Endothelial cell of umbilical vein (primary cell): Measurements from ENCODE around the gene HTR3B. TPM values are rescaled to one million over a fixed set of nuclear protein-coding genes. Genes with fewer than 3 reads are reported as not detected.

Experiments used
- BruUV-seq: library from RNA; stranded (reverse); fragments of 400-500 nt; replicated peaks from 2 replicates; lab custom pipeline; 2021; lab: Mats Ljungman, UMichigan
- CTCF ChIA-PET: fragments of 300-600, 350-600 bp; sonication (Branson Sonifier 250); formaldehyde crosslinking; loops from one replicate; lab custom pipeline; 2021; ENCODE audit warnings: antibody characterized with exemption, inconsistent platforms; lab: Charles Lee
- POLR2A ChIA-PET: fragments of 300-600, 350-600 bp; sonication (Branson Sonifier 250); formaldehyde crosslinking; loops from one replicate; lab custom pipeline; 2021; ENCODE audit warnings: antibody characterized with exemption, inconsistent platforms; lab: Charles Lee
- DNase-seq: peaks from one replicate; pipeline ENCODE4 v3.0.0-alpha.2; 2011; ENCODE audit warnings: low read depth, low spot score
- FAIRE-seq: peaks from 2 replicates; lab custom pipeline; 2011; peaks lifted over from hg19 to GRCh38; lab: Jason Lieb, UNC
- H2AFZ ChIP-seq: 2 replicates; pipeline ENCODE4 v1.6.0; 2012; ENCODE audit warnings: low read depth, low read length, control low read depth, inconsistent platforms
- H3K27ac ChIP-seq: 2 replicates; pipeline ENCODE4 v1.5.1; 2011; ENCODE audit warnings: low read depth, mild to moderate bottlenecking, control low read depth, low read length, moderate library complexity; ENCODE audit not compliant: insufficient read depth
- H3K27me3 ChIP-seq, 2 experiments: 2 replicates each; pipeline versions ENCODE4 v1.6.0 to v1.6.1; 2011; ENCODE audit warnings: low read length in 2 of 2, mixed read lengths in 1 of 2; ENCODE audit not compliant: control insufficient read depth in 2 of 2, insufficient read depth in 2 of 2
- H3K36me3 ChIP-seq, 2 experiments: 2 replicates in 1 of 2; 3 replicates in 1 of 2; pipeline ENCODE4 v1.5.1; 2011; ENCODE audit warnings: low read length in 2 of 2, mild to moderate bottlenecking in 1 of 2, moderate library complexity in 1 of 2; ENCODE audit not compliant: control insufficient read depth in 2 of 2, insufficient read depth in 2 of 2; ENCODE audit errors: extremely low read depth in 1 of 2
- H3K4me1 ChIP-seq: 3 replicates; pipeline ENCODE4 v1.5.1; 2011; ENCODE audit warnings: mild to moderate bottlenecking, low read length; ENCODE audit not compliant: control insufficient read depth, insufficient read depth; ENCODE audit errors: extremely low read depth
- H3K4me2 ChIP-seq: 2 replicates; pipeline ENCODE4 v1.6.1; 2011; ENCODE audit warnings: low read length, control low read depth, mixed read lengths; ENCODE audit not compliant: insufficient read depth
- H3K4me3 ChIP-seq, 3 experiments: fragments of 200-600 bp in 1 of 3; sonication (generic), shearing (Covaris generic) in 1 of 3; replicated peaks in 1 of 3; 2 replicates each; pipeline ENCODE4 v1.5.1; 2011 to 2016; ENCODE audit warnings: control low read depth in 3 of 3, low read length in 3 of 3, mild to moderate bottlenecking in 2 of 3, inconsistent platforms in 1 of 3, low read depth in 1 of 3, moderate library complexity in 1 of 3; ENCODE audit not compliant: insufficient read depth in 1 of 3
- H3K79me2 ChIP-seq: 2 replicates; pipeline ENCODE4 v1.6.0; 2012; ENCODE audit warnings: low read length, inconsistent platforms; ENCODE audit not compliant: control insufficient read depth, insufficient read depth
- H3K9ac ChIP-seq: replicated peaks from 2 replicates; pipeline ENCODE3; 2011; ENCODE audit warnings: low read length, control low read depth; ENCODE audit not compliant: insufficient read depth; ENCODE audit errors: extremely low read depth
- H3K9me1 ChIP-seq: replicated peaks from 3 replicates; pipeline ENCODE4 v1.6.0; 2011; ENCODE audit warnings: mild to moderate bottlenecking, low read length; ENCODE audit not compliant: control insufficient read depth, insufficient read depth; ENCODE audit errors: extremely low read depth
- H3K9me3 ChIP-seq: replicated peaks from 2 replicates; pipeline ENCODE4 v1.5.1; 2012; ENCODE audit warnings: low read length, inconsistent platforms; ENCODE audit not compliant: control insufficient read depth, insufficient read depth
- H4K20me1 ChIP-seq: replicated peaks from 2 replicates; pipeline ENCODE3; 2011; ENCODE audit warnings: mild to moderate bottlenecking, low read length; ENCODE audit not compliant: control insufficient read depth, insufficient read depth; ENCODE audit errors: extremely low read depth
- EZH2 ChIP-seq: IDR thresholded peaks from 2 replicates; pipeline ENCODE4 v1.6.1; 2012; ENCODE audit warnings: borderline replicate concordance, low read depth, mild to moderate bottlenecking, moderate library complexity, low read length, inconsistent platforms; ENCODE audit not compliant: severe bottlenecking
- FOS ChIP-seq: IDR thresholded peaks from 2 replicates; pipeline ENCODE4 v1.6.1; 2011; ENCODE audit warnings: mild to moderate bottlenecking, low read length, moderate library complexity, borderline replicate concordance; ENCODE audit not compliant: insufficient read depth
- GATA2 ChIP-seq: IDR thresholded peaks from 2 replicates; pipeline ENCODE4 v1.7.0; 2011; ENCODE audit warnings: low read depth, mild to moderate bottlenecking, moderate library complexity, mixed read lengths, low read length; ENCODE audit not compliant: insufficient read length, insufficient read depth
- POLR2A ChIP-seq: IDR thresholded peaks from 2 replicates; pipeline ENCODE4 v1.6.1; 2012; ENCODE audit warnings: low read depth, mild to moderate bottlenecking, control low read depth, low read length
- POLR2AphosphoS5 ChIP-seq: IDR thresholded peaks from 2 replicates; pipeline ENCODE4 v1.6.1; 2012; ENCODE audit warnings: low read depth, mild to moderate bottlenecking, control low read depth, low read length, moderate library complexity; ENCODE audit not compliant: insufficient read depth
- dilution Hi-C: fragments of 300-500 bp; cut with MboI; formaldehyde crosslinking; loops from one replicate; pipeline ENCODE4 v1.15.0; 2019; ENCODE audit warnings: low sequenced_read_pairs; ENCODE audit not compliant: extremely low pct_ligation_motif_present
- intact Hi-C: fragments of 100-400 bp; cut with micrococcal nuclease; formaldehyde crosslinking; loops from one replicate; pipeline ENCODE4 v1.10.0; 2022
- polyA plus RNA-seq, 4 experiments: library from polyadenylated mRNA; depleted of rRNA in 3 of 4; stranded (reverse) in 3 of 4; unstranded in 1 of 4; fragments of >200 nt; gene quantifications; 2 replicates each; pipeline versions ENCODE4 v1.2.1 to v1.2.3, GENCODE V29; 2011 to 2012; ENCODE audit warnings: missing spikeins in 1 of 4
- total RNA-seq: library from RNA; stranded (reverse); gene quantifications from 2 replicates; pipeline ENCODE4 v1.2.3, GENCODE V29; 2021

HTR3B gene
- total and polyA plus RNA-seq, 2 donors (not counting 3 experiments of a cell fraction or from before 2014, with no cell fraction given), result not detected

DNA sequence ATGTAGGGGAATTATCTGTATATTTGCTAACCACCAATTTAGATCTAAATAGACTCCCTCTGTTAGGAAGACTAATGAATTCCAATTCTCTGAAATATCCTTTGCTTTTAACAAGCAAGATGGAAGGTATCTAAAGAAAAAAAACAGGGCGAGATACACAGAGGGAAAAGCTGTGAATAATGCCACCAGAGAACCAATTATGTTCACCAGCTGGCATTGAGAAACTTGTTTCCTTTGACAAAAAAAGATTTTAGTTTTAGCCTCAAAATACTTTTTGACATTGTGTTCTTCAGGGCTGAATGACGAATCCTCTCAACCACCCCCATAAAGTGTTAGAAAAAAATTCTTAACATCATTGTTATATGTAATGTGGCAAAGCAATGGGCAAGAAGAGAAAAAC is 19.0 kb downstream of the HTR3B start:
- intact Hi-C loops, result no loop called here
- H3K9me1 ChIP-seq, result no peaks in the 10 kb centered on the region
- H3K79me2 ChIP-seq, result no peaks in the 10 kb centered on the region
- H3K27me3 ChIP-seq, result no peaks in the 10 kb centered on the region
- H3K4me2 ChIP-seq, result no peak overlapping the region
- H2AFZ ChIP-seq, result no peak overlapping the region
- no peak overlapping the region for H3K27ac ChIP-seq
- no TSS peak for BruUV-seq
- H3K9me3 ChIP-seq, result no peaks in the 10 kb centered on the region
- no peak overlapping the region for H3K9ac ChIP-seq
- no peaks in the 10 kb centered on the region for H4K20me1 ChIP-seq
- FAIRE-seq (no peak), DNase-seq (no peak)
- dilution Hi-C loops, result no loop called here
- H3K4me1 ChIP-seq, result no peaks in the 10 kb centered on the region
- POLR2A ChIA-PET, result no interaction called here
- TF ChIP-seq POLR2AphosphoS5, result no peak
- TF ChIP-seq POLR2A, result no peak
- H3K4me3 ChIP-seq, result no peak overlapping the region
- H3K36me3 ChIP-seq, result no peaks in the 10 kb centered on the region
- CTCF ChIA-PET, result interaction anchor here (0.7 kb wide), 1 partner anchor 118 kb away, joined by 3 read pairs; no protein-coding TSS in a partner anchor

DNA sequence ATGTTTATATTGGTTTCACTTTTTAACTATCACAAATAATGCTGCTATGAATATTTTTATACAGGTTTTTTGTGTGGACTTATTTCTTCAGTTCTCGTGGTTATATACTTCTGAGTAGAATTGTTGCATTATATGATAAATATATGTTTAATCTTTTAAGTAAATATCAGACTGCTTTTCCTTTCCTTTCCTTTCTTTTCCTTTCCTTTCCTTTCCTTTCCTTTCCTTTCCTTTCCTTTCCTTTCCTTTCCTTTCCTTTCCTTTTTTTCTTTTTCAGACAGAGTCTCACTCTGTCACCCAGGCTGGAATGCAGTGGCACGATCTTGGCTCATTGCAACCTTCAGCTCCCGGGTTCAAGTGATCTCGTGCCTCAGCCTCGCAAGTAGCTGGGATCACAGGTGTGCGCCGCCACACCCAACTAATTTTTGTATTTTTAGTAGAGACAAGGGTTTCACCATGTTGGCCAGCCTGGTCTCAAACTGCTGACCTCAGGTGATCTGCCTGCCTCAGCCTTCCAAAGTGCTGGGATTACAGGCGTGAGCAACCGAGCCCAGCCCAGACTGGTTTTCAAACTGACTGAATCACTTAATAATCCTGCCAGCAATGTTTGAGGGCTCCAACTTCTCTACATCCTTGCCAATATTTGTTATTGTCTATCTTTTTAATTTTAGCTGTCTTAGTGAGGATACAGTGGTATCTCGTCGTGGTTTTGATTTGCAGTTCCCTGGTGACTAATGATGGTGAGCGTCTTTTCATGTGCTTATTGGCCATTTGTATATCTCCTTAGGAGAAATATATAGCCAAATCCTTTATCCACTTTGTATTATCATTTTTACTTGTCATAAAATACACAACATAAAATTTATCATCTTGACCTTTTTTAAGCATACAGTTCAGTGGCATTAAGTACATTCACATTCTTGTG is 21.9 kb downstream of the HTR3B start:
- no peaks in the 10 kb centered on the region for H3K79me2 ChIP-seq
- no peak overlapping the region for H2AFZ ChIP-seq
- H3K4me3 ChIP-seq, result no peak overlapping the region
- H3K4me2 ChIP-seq, result no peak overlapping the region
- H3K9ac ChIP-seq, result no peak overlapping the region
- no peaks in the 10 kb centered on the region for H3K27me3 ChIP-seq
- intact Hi-C loops (no loop called here), dilution Hi-C loops (no loop called here)
- H4K20me1 ChIP-seq, result no peaks in the 10 kb centered on the region
- no peaks in the 10 kb centered on the region for H3K4me1 ChIP-seq
- ChIA-PET CTCF (no interaction called here), POLR2A (no interaction called here)
- no peaks in the 10 kb centered on the region for H3K9me3 ChIP-seq
- no TSS peak for BruUV-seq
- FAIRE-seq, result no peak
- H3K27ac ChIP-seq, result no peak overlapping the region
- TF ChIP-seq POLR2AphosphoS5 (no peak), GATA2 (no peak), EZH2 (no peak), FOS (no peak), POLR2A (no peak)
- no peaks in the 10 kb centered on the region for H3K36me3 ChIP-seq
- DNase-seq, result no peak
- H3K9me1 ChIP-seq, result no peaks in the 10 kb centered on the region
